WTC11 (cell line): ENCODE data around the gene CAMK2G.

ENCODE experiments used
- ATF1 ChIP-seq: sonication (generic); formaldehyde crosslinking; IDR thresholded peaks from 2 replicates; pipeline ENCODE4 v1.8.1; 2023; ENCODE audit warnings: mild to moderate bottlenecking, moderate library complexity, missing genetic modification reagents
- ETV6 ChIP-seq: sonication (generic); formaldehyde crosslinking; IDR thresholded peaks from 2 replicates; pipeline ENCODE4 v1.8.1; 2022; ENCODE audit warnings: mild to moderate bottlenecking, missing genetic modification reagents
- FOXK1 ChIP-seq: sonication (generic); formaldehyde crosslinking; IDR thresholded peaks from 2 replicates; pipeline ENCODE4 v1.8.0; 2022; ENCODE audit warnings: mild to moderate bottlenecking, moderate library complexity, missing genetic modification reagents
- GRHL2 ChIP-seq: fragments of 250-450 bp; sonication (Bioruptor Pico); IDR thresholded peaks from 2 replicates; pipeline ENCODE4 v1.8.0; 2022; ENCODE audit warnings: mild to moderate bottlenecking, moderate library complexity; ENCODE audit not compliant: insufficient replicate concordance, severe bottlenecking
- SP1 ChIP-seq: sonication (generic); formaldehyde crosslinking; conservative IDR thresholded peaks from 2 replicates; pipeline ENCODE4 v1.8.1; 2022; ENCODE audit warnings: missing genetic modification reagents
- TEAD4 ChIP-seq: sonication (generic); formaldehyde crosslinking; IDR thresholded peaks from 2 replicates; pipeline ENCODE4 v1.8.0; 2022; ENCODE audit warnings: mild to moderate bottlenecking, missing genetic modification reagents
- TF ChIP-seq, protein P1 (sequence below): sonication (generic); formaldehyde crosslinking; IDR thresholded peaks from 2 replicates; pipeline ENCODE4 v1.8.0; 2022; ENCODE audit warnings: mild to moderate bottlenecking, missing genetic modification reagents
- TF ChIP-seq, protein P2 (sequence below): sonication (generic); formaldehyde crosslinking; IDR thresholded peaks from 2 replicates; pipeline ENCODE4 v1.8.1; 2022; ENCODE audit warnings: mild to moderate bottlenecking, missing genetic modification reagents, moderate library complexity, borderline replicate concordance
- TF ChIP-seq, protein P3 (sequence below): sonication (generic); formaldehyde crosslinking; IDR thresholded peaks from 2 replicates; pipeline ENCODE4 v1.8.1; 2023; ENCODE audit warnings: mild to moderate bottlenecking, missing genetic modification reagents, moderate library complexity
- TF ChIP-seq, protein P4 (sequence below): fragments of 200-600 bp; IDR thresholded peaks from 2 replicates; pipeline ENCODE4 v1.8.0; 2022; ENCODE audit warnings: antibody characterized with exemption

DNA sequence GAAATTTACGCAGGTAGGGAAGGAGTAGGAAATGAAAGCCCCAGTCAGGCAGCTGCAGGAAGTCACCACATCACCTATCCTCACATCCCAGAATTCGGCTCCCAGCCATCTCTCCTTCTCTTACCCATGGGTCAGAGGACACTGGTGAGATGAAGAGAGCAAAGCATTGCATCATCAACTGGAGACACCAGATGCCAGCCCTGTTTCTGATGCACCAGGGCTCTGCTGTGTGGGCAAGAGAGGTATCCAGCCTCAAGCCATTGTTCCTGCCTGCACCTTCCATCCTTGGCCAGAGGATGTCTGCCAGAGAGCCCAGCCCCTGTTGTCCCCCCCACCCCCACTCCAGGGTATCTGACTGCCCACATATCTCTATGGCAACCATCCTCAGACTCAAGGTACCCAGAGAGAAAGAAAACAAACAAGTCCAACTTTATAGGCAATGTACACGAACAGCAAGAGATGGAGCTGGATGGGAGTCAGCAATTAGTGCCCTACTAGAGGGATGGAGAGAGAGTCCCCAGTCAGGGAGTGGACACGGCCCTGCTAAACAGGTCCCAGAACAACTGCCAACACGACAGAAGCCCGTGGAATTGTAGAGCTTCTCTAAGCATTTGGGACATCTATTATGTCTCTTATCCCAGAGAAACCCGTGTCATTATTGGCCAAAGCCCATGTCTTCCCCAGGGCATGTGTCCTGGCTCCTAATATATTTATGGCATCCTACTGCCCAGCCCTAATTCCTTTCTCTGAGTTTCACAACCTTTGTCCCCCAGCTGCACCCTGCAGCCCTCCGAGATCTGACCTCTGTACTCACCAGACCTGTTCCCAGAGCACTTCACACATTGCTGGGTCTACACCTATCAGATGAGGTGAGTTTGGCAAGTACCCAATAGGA lies 2.8 kb downstream of the CAMK2G start:
- TF ChIP-seq TEAD4 (CRISPR knock-in tag): no peak
- TF ChIP-seq ETV6: no peak
- no peak for TF ChIP-seq GRHL2 (CRISPR knock-in tag)
- TF ChIP-seq, protein P1, sequence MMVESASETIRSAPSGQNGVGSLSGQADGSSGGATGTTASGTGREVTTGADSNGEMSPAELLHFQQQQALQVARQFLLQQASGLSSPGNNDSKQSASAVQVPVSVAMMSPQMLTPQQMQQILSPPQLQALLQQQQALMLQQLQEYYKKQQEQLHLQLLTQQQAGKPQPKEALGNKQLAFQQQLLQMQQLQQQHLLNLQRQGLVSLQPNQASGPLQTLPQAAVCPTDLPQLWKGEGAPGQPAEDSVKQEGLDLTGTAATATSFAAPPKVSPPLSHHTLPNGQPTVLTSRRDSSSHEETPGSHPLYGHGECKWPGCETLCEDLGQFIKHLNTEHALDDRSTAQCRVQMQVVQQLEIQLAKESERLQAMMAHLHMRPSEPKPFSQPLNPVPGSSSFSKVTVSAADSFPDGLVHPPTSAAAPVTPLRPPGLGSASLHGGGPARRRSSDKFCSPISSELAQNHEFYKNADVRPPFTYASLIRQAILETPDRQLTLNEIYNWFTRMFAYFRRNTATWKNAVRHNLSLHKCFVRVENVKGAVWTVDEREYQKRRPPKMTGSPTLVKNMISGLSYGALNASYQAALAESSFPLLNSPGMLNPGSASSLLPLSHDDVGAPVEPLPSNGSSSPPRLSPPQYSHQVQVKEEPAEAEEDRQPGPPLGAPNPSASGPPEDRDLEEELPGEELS (CRISPR knock-in tag): no peak
- TF ChIP-seq, protein P2, sequence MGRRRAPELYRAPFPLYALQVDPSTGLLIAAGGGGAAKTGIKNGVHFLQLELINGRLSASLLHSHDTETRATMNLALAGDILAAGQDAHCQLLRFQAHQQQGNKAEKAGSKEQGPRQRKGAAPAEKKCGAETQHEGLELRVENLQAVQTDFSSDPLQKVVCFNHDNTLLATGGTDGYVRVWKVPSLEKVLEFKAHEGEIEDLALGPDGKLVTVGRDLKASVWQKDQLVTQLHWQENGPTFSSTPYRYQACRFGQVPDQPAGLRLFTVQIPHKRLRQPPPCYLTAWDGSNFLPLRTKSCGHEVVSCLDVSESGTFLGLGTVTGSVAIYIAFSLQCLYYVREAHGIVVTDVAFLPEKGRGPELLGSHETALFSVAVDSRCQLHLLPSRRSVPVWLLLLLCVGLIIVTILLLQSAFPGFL (CRISPR knock-in tag): no peak
- TF ChIP-seq, protein P3, sequence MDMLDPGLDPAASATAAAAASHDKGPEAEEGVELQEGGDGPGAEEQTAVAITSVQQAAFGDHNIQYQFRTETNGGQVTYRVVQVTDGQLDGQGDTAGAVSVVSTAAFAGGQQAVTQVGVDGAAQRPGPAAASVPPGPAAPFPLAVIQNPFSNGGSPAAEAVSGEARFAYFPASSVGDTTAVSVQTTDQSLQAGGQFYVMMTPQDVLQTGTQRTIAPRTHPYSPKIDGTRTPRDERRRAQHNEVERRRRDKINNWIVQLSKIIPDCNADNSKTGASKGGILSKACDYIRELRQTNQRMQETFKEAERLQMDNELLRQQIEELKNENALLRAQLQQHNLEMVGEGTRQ: no peak
- TF ChIP-seq, protein P4, sequence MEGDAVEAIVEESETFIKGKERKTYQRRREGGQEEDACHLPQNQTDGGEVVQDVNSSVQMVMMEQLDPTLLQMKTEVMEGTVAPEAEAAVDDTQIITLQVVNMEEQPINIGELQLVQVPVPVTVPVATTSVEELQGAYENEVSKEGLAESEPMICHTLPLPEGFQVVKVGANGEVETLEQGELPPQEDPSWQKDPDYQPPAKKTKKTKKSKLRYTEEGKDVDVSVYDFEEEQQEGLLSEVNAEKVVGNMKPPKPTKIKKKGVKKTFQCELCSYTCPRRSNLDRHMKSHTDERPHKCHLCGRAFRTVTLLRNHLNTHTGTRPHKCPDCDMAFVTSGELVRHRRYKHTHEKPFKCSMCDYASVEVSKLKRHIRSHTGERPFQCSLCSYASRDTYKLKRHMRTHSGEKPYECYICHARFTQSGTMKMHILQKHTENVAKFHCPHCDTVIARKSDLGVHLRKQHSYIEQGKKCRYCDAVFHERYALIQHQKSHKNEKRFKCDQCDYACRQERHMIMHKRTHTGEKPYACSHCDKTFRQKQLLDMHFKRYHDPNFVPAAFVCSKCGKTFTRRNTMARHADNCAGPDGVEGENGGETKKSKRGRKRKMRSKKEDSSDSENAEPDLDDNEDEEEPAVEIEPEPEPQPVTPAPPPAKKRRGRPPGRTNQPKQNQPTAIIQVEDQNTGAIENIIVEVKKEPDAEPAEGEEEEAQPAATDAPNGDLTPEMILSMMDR: no peak
- no peak for TF ChIP-seq SP1 (CRISPR knock-in tag)
- TF ChIP-seq FOXK1: no peak
- TF ChIP-seq ATF1 (CRISPR knock-in tag): no peak
